Nephron (organoid): ENCODE measurements around the gene WLS.

Experiments
- H3K27ac Mint-ChIP-seq, 3 experiments: 2 replicates each; pipeline ENCODE4 v1.8.0; 2020; ENCODE audit warnings: mixed read lengths in 3 of 3, mild to moderate bottlenecking in 2 of 3, moderate library complexity in 1 of 3
- H3K27me3 Mint-ChIP-seq: 2 replicates; pipeline ENCODE4 v1.8.0; 2021; ENCODE audit warnings: low read depth, mild to moderate bottlenecking, moderate library complexity, mixed read lengths
- H3K36me3 Mint-ChIP-seq: 2 replicates; pipeline ENCODE4 v1.8.0; 2020; ENCODE audit warnings: low read depth, mixed read lengths
- H3K4me1 Mint-ChIP-seq: 2 replicates; pipeline ENCODE4 v1.8.0; 2020; ENCODE audit warnings: mixed read lengths
- H3K4me3 Mint-ChIP-seq, 3 experiments: 2 replicates each; pipeline ENCODE4 v1.8.0; 2020; ENCODE audit warnings: mild to moderate bottlenecking in 3 of 3, mixed read lengths in 3 of 3, moderate library complexity in 2 of 3
- H3K9me3 Mint-ChIP-seq: 2 replicates; pipeline ENCODE4 v1.8.0; 2020; ENCODE audit warnings: mixed read lengths
- CTCF ChIP-seq, 3 experiments: fragments of 200-600 bp; sonication (generic); IDR thresholded peaks; one replicate each; pipeline ENCODE4 v1.5.0; 2021; ENCODE audit warnings: antibody characterized with exemption in 3 of 3; ENCODE audit not compliant: unreplicated experiment in 3 of 3

WLS gene

GRCh38 chr1:68185743-68186142, 46.6 kb downstream of the WLS start:
- no peak overlapping the region for H3K4me3 Mint-ChIP-seq
- H3K9me3 Mint-ChIP-seq, result no peaks in the 10 kb centered on the region
- H3K27ac Mint-ChIP-seq, result no peak overlapping the region
- TF ChIP-seq CTCF (IDR thresholded peaks at IDR 0.05; ENCODE audit: unreplicated experiment in 3 of 3), result no peak
- peaks cover 59% of the 10 kb centered on the region for H3K36me3 Mint-ChIP-seq
- H3K27me3 Mint-ChIP-seq, result no peaks in the 10 kb centered on the region
- H3K4me1 Mint-ChIP-seq, result peaks cover 32% of the 10 kb centered on the region

GRCh38 chr1:68183895-68184294, 48.4 kb downstream of the WLS start:
- H3K27ac Mint-ChIP-seq, result peak overlapping the region in 1 of 3 experiments; percentile 39
- no peak for TF ChIP-seq CTCF (IDR thresholded peaks at IDR 0.05; ENCODE audit: unreplicated experiment in 3 of 3)
- H3K36me3 Mint-ChIP-seq, result peaks cover 51% of the 10 kb centered on the region
- peaks cover 48% of the 10 kb centered on the region for H3K4me1 Mint-ChIP-seq
- H3K27me3 Mint-ChIP-seq, result no peaks in the 10 kb centered on the region
- no peak overlapping the region for H3K4me3 Mint-ChIP-seq
- no peaks in the 10 kb centered on the region for H3K9me3 Mint-ChIP-seq

- peaks cover 37% of the 10 kb centered on the region for H3K36me3 Mint-ChIP-seq
- H3K27me3 Mint-ChIP-seq, result no peaks in the 10 kb centered on the region
- no peak overlapping the region for H3K27ac Mint-ChIP-seq
- no peak for TF ChIP-seq CTCF (IDR thresholded peaks at IDR 0.05; ENCODE audit: unreplicated experiment in 3 of 3)
- no peaks in the 10 kb centered on the region for H3K9me3 Mint-ChIP-seq
- no peak overlapping the region for H3K4me3 Mint-ChIP-seq
- H3K4me1 Mint-ChIP-seq, result peaks cover 62% of the 10 kb centered on the region
Observed at GRCh38 chr1:68181165-68181556, 51.2 kb downstream of the WLS start.

- H3K9me3 Mint-ChIP-seq, result no peaks in the 10 kb centered on the region
- peaks cover 68% of the 10 kb centered on the region for H3K4me1 Mint-ChIP-seq
- no peak for TF ChIP-seq CTCF (IDR thresholded peaks at IDR 0.05; ENCODE audit: unreplicated experiment in 3 of 3)
- no peaks in the 10 kb centered on the region for H3K27me3 Mint-ChIP-seq
- peak overlapping the region in 2 of 3 experiments; percentile 11 to 51 for H3K27ac Mint-ChIP-seq
- peaks cover 33% of the 10 kb centered on the region for H3K36me3 Mint-ChIP-seq
- peak overlapping the region in 1 of 3 experiments; percentile 44 for H3K4me3 Mint-ChIP-seq
Observed at GRCh38 chr1:68180441-68181164, 51.7 kb downstream of the WLS start.

GRCh38 chr1:68178821-68179490, 53.4 kb downstream of the WLS start:
- peaks cover 77% of the 10 kb centered on the region for H3K4me1 Mint-ChIP-seq
- H3K9me3 Mint-ChIP-seq, result no peaks in the 10 kb centered on the region
- H3K27ac Mint-ChIP-seq, result peak overlapping the region in 1 of 3 experiments; percentile 13
- peaks cover 22% of the 10 kb centered on the region for H3K36me3 Mint-ChIP-seq
- TF ChIP-seq CTCF (IDR thresholded peaks at IDR 0.05; ENCODE audit: unreplicated experiment in 3 of 3), result no peak
- H3K4me3 Mint-ChIP-seq, result no peak overlapping the region
- H3K27me3 Mint-ChIP-seq, result no peaks in the 10 kb centered on the region
